Astrocyte (in vitro differentiated cells and primary cell): Measurements from ENCODE around the gene SLC45A2. TPM values are rescaled to one million over a fixed set of nuclear protein-coding genes. Genes with fewer than 3 reads are reported as not detected.
"Not testable (repeated sequence)": the region's sequence is repeated elsewhere in the genome, so short reads cannot be mapped to it uniquely, and the experiment has no call there.

Source experiments
- DNase-seq: peaks from one replicate; pipeline ENCODE4 v3.0.0-alpha.2; 2010; ENCODE audit warnings: low read depth
- FAIRE-seq: peaks from 2 replicates; lab custom pipeline; 2011; peaks lifted over from hg19 to GRCh38; lab: Jason Lieb, UNC
- H2AFZ ChIP-seq: 2 replicates; pipeline ENCODE4 v1.6.0; 2012; ENCODE audit warnings: low read depth, low read length, inconsistent platforms
- H3K27ac ChIP-seq: 2 replicates; pipeline ENCODE4 v1.5.1; 2011; ENCODE audit warnings: low read depth, low read length, inconsistent platforms
- H3K27me3 ChIP-seq: 2 replicates; pipeline ENCODE4 v1.6.0; 2011; ENCODE audit warnings: low read length, inconsistent platforms; ENCODE audit not compliant: insufficient read depth
- H3K36me3 ChIP-seq: 2 replicates; pipeline ENCODE4 v1.5.1; 2011; ENCODE audit warnings: low read length, inconsistent platforms; ENCODE audit not compliant: insufficient read depth
- H3K4me1 ChIP-seq: 2 replicates; pipeline ENCODE4 v1.5.1; 2011; ENCODE audit warnings: low read length, inconsistent platforms; ENCODE audit not compliant: insufficient read depth
- H3K4me2 ChIP-seq: 2 replicates; pipeline ENCODE4 v1.6.0; 2012; ENCODE audit warnings: low read length, inconsistent platforms
- H3K4me3 ChIP-seq: 2 replicates; pipeline ENCODE4 v1.5.1; 2011; ENCODE audit warnings: low read depth, mild to moderate bottlenecking, low read length, inconsistent platforms; ENCODE audit not compliant: insufficient read depth
- H3K79me2 ChIP-seq: 2 replicates; pipeline ENCODE4 v1.6.0; 2012; ENCODE audit warnings: mild to moderate bottlenecking, low read length, inconsistent platforms; ENCODE audit not compliant: insufficient read depth
- H3K9ac ChIP-seq: 2 replicates; pipeline ENCODE4 v1.6.0; 2012; ENCODE audit warnings: mild to moderate bottlenecking, low read length, inconsistent platforms
- H3K9me3 ChIP-seq: 2 replicates; pipeline ENCODE4 v1.5.1; 2012; ENCODE audit warnings: low read depth, mild to moderate bottlenecking, low read length, inconsistent platforms; ENCODE audit not compliant: insufficient read depth
- H4K20me1 ChIP-seq: 2 replicates; pipeline ENCODE4 v1.6.0; 2012; ENCODE audit warnings: low read length, inconsistent platforms; ENCODE audit not compliant: insufficient read depth
- H3K27ac Mint-ChIP-seq: one replicate; pipeline ENCODE4 v1.8.0; 2021; ENCODE audit warnings: mild to moderate bottlenecking, mixed read lengths; ENCODE audit not compliant: unreplicated experiment
- H3K27me3 Mint-ChIP-seq: one replicate; pipeline ENCODE4 v1.8.0; 2021; ENCODE audit warnings: low read depth, mixed read lengths; ENCODE audit not compliant: unreplicated experiment
- H3K36me3 Mint-ChIP-seq: one replicate; pipeline ENCODE4 v1.8.0; 2021; ENCODE audit warnings: low read depth, mixed read lengths; ENCODE audit not compliant: unreplicated experiment
- H3K4me1 Mint-ChIP-seq: one replicate; pipeline ENCODE4 v1.8.0; 2021; ENCODE audit warnings: low read depth, mixed read lengths; ENCODE audit not compliant: unreplicated experiment
- H3K4me3 Mint-ChIP-seq: one replicate; pipeline ENCODE4 v1.8.0; 2021; ENCODE audit warnings: mild to moderate bottlenecking, moderate library complexity, mixed read lengths; ENCODE audit not compliant: unreplicated experiment
- H3K9me3 Mint-ChIP-seq: one replicate; pipeline ENCODE4 v1.8.0; 2021; ENCODE audit warnings: mild to moderate bottlenecking, mixed read lengths; ENCODE audit not compliant: unreplicated experiment
- CTCF ChIP-seq: IDR thresholded peaks from 2 replicates; pipeline ENCODE4 v1.5.1; 2011; ENCODE audit warnings: low read depth, mild to moderate bottlenecking, inconsistent platforms, low read length, moderate library complexity; ENCODE audit not compliant: insufficient read depth
- EZH2 ChIP-seq: IDR thresholded peaks from 2 replicates; pipeline ENCODE4 v1.6.1; 2012; ENCODE audit warnings: mild to moderate bottlenecking, low read length, inconsistent platforms; ENCODE audit not compliant: insufficient read depth
- total RNA-seq: library from RNA; stranded (reverse); gene quantifications from 2 replicates; pipeline ENCODE4 v1.2.1, GENCODE V29; 2021

Gene SLC45A2
- total RNA-seq, 1 donor from 2014 or later = 0.98 TPM

- no peaks in the 10 kb centered on the region for H3K79me2 ChIP-seq
- no peak overlapping the region for H3K27ac ChIP-seq
- Mint-ChIP-seq H3K27me3 (peaks cover 3% of the 10 kb centered on the region), H3K36me3 (peaks cover 5% of the 10 kb centered on the region), H3K4me1 (no peaks in the 10 kb centered on the region), H3K4me3 (no peak overlapping the region), H3K9me3 (no peaks in the 10 kb centered on the region), H3K27ac (no peak overlapping the region)
- no peak overlapping the region for H2AFZ ChIP-seq
- no peak overlapping the region for H3K4me3 ChIP-seq
- no peak overlapping the region for H3K4me2 ChIP-seq
- no peak overlapping the region for H3K9ac ChIP-seq
- FAIRE-seq = no peak
- no peaks in the 10 kb centered on the region for H3K36me3 ChIP-seq
- no peaks in the 10 kb centered on the region for H3K4me1 ChIP-seq
- no peak for DNase-seq
- H4K20me1 ChIP-seq = no peaks in the 10 kb centered on the region
- TF ChIP-seq CTCF (no peak), EZH2 (no peak)
- no peaks in the 10 kb centered on the region for H3K27me3 ChIP-seq
- peaks cover 4% of the 10 kb centered on the region for H3K9me3 ChIP-seq
These were observed 26.8 kb downstream of the SLC45A2 start for GRCh38 chr5:33957577-33958150.

GRCh38 chr5:33952175-33952574 lies 32.3 kb downstream of the SLC45A2 start:
- FAIRE-seq = peak; percentile 97
- not testable (repeated sequence) for H3K27ac Mint-ChIP-seq, H3K4me2 ChIP-seq, H3K36me3 ChIP-seq, H3K27me3 Mint-ChIP-seq, H3K4me1 ChIP-seq, H3K36me3 Mint-ChIP-seq, H3K9me3 ChIP-seq, H3K9ac ChIP-seq, H3K4me1 Mint-ChIP-seq, H3K27ac ChIP-seq, H3K4me3 ChIP-seq, H2AFZ ChIP-seq, DNase-seq, H4K20me1 ChIP-seq, H3K27me3 ChIP-seq, H3K9me3 Mint-ChIP-seq, H3K79me2 ChIP-seq, H3K4me3 Mint-ChIP-seq

- Histone ChIP-seq H3K27me3 (peaks cover 23% of the 10 kb centered on the region), H3K36me3 (no peaks in the 10 kb centered on the region), H3K4me3 (no peak overlapping the region), H3K9me3 (no peaks in the 10 kb centered on the region), H4K20me1 (no peaks in the 10 kb centered on the region), H3K79me2 (no peaks in the 10 kb centered on the region), H2AFZ (no peak overlapping the region), H3K27ac (no peak overlapping the region), H3K9ac (no peak overlapping the region), H3K4me2 (no peak overlapping the region), H3K4me1 (no peaks in the 10 kb centered on the region)
- no peak for TF ChIP-seq CTCF
- TF ChIP-seq EZH2 = no peak
- Mint-ChIP-seq H3K9me3 (peaks cover 3% of the 10 kb centered on the region), H3K4me3 (no peak overlapping the region), H3K4me1 (peaks cover 7% of the 10 kb centered on the region), H3K27me3 (peaks cover 12% of the 10 kb centered on the region), H3K27ac (no peak overlapping the region), H3K36me3 (no peaks in the 10 kb centered on the region)
- FAIRE-seq = no peak
- DNase-seq = no peak
These were observed 39.9 kb downstream of the SLC45A2 start for GRCh38 chr5:33944543-33945132.
